WI38 (cell line): ENCODE data around the gene CDC42EP1.

ENCODE experiments used
- H3K4me3 ChIP-seq: 2 replicates; pipeline ENCODE4 v1.5.1; 2011; ENCODE audit warnings: low read depth, mild to moderate bottlenecking, control low read depth, low read length
- TF ChIP-seq, protein P1 (sequence below): IDR thresholded peaks from 2 replicates; pipeline ENCODE4 v1.5.1; 2012; ENCODE audit warnings: low read depth, mild to moderate bottlenecking, control low read depth, low read length

The CDC42EP1 gene

DNA sequence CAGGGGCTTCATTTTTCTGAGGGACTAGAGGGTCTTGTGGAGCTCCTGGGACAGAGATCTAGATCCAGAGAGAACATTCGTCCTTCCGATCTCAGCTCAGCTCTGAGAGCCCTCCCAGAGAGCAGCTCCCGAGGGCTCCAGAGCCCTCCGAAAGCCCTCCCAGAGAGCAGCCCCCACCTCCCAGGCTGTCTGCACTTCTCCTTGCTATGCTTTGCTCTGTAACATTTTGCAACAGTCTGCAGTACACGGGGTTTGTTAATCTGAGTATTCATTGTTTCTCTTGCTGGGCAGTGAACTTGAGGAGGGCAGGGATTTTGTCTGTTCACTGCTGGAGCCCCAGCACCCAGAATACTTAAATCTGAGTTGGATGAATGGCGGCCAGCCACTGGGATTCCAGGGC is 50.9 kb downstream of the CDC42EP1 start:
- no peak overlapping the region for H3K4me3 ChIP-seq
- TF ChIP-seq, protein P1, sequence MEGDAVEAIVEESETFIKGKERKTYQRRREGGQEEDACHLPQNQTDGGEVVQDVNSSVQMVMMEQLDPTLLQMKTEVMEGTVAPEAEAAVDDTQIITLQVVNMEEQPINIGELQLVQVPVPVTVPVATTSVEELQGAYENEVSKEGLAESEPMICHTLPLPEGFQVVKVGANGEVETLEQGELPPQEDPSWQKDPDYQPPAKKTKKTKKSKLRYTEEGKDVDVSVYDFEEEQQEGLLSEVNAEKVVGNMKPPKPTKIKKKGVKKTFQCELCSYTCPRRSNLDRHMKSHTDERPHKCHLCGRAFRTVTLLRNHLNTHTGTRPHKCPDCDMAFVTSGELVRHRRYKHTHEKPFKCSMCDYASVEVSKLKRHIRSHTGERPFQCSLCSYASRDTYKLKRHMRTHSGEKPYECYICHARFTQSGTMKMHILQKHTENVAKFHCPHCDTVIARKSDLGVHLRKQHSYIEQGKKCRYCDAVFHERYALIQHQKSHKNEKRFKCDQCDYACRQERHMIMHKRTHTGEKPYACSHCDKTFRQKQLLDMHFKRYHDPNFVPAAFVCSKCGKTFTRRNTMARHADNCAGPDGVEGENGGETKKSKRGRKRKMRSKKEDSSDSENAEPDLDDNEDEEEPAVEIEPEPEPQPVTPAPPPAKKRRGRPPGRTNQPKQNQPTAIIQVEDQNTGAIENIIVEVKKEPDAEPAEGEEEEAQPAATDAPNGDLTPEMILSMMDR = no peak

- TF ChIP-seq, protein P1 = no peak
- no peak overlapping the region for H3K4me3 ChIP-seq
Measured at GRCh38 chr22:37616201-37617083, 56.2 kb downstream of the CDC42EP1 start.

GRCh38 chr22:37617431-37617830 is 57.2 kb downstream of the CDC42EP1 start:
- TF ChIP-seq, protein P1 = no peak
- no peak overlapping the region for H3K4me3 ChIP-seq

DNA sequence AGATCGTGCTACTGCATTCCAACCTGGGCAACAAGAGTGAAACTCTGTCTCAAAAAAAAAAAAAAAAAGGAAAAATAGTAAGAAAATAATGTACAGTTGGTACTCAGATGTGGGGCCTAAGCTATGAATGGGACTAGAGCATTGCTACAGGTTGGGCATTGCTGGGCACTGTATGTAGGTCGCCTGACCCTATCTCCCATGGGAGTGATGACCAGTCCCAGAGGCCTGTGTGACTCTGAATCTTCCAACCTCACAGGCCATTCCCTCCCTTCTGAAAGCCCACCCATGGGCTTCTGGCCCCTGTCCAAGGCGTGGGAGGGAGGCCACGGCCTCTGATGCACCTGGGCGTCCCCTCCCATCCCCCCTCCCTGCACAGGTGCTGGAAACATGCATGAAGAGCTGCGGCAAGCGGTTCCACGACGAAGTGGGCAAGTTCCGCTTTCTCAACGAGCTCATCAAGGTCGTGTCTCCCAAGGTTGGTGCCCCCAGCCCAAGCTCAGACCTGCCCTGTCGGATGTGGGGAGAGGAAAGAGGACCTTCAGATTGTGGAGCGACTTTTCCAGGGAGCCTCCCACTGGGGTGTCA is 57.9 kb downstream of the CDC42EP1 start:
- H3K4me3 ChIP-seq = no peak overlapping the region
- TF ChIP-seq, protein P1 = no peak

- H3K4me3 ChIP-seq = no peak overlapping the region
- TF ChIP-seq, protein P1 = no peak
Measured at GRCh38 chr22:37618674-37619073, 58.4 kb downstream of the CDC42EP1 start.
